Hepatocyte (in vitro differentiated cells): ENCODE measurements around the gene LSM12. TPM values are rescaled to one million over a fixed set of nuclear protein-coding genes. Genes with fewer than 3 reads are reported as not detected.
A peak's percentile ranks its signal among the peaks of the same experiment; 100 is the strongest.

Experiments
- DNase-seq: peaks from one replicate; pipeline ENCODE4 v3.0.0-alpha.2; 2016; ENCODE audit warnings: low spot score
- H2AFZ ChIP-seq: fragments of 200-600 bp; sonication (generic); 2 replicates; pipeline ENCODE4 v1.6.0; 2016; ENCODE audit warnings: antibody characterized with exemption, mild to moderate bottlenecking
- H3K27ac ChIP-seq: fragments of 200-600 bp; sonication (generic); 2 replicates; pipeline ENCODE4 v1.5.1; 2016; ENCODE audit warnings: mild to moderate bottlenecking
- H3K27me3 ChIP-seq: fragments of 200-600 bp; sonication (generic); 2 replicates; pipeline ENCODE4 v1.6.1; 2016
- H3K36me3 ChIP-seq: fragments of 200-600 bp; sonication (generic); replicated peaks from 2 replicates; pipeline ENCODE4 v1.5.1; 2016; ENCODE audit warnings: low read depth; ENCODE audit not compliant: insufficient read depth
- H3K4me1 ChIP-seq: fragments of 200-600 bp; sonication (generic); 2 replicates; pipeline ENCODE4 v1.5.1; 2016; ENCODE audit warnings: mild to moderate bottlenecking, moderate library complexity; ENCODE audit not compliant: insufficient read depth
- H3K4me2 ChIP-seq: fragments of 200-600 bp; sonication (generic); 2 replicates; pipeline ENCODE4 v1.6.0; 2016
- H3K4me3 ChIP-seq: fragments of 200-600 bp; sonication (generic); 2 replicates; pipeline ENCODE4 v1.5.1; 2016; ENCODE audit warnings: mild to moderate bottlenecking
- H3K79me2 ChIP-seq: fragments of 200-600 bp; sonication (generic); 2 replicates; pipeline ENCODE4 v1.6.0; 2017; ENCODE audit warnings: mild to moderate bottlenecking
- H3K9me2 ChIP-seq: fragments of 200-600 bp; sonication (generic); replicated peaks from 2 replicates; pipeline ENCODE4 v1.6.0; 2017; ENCODE audit warnings: mild to moderate bottlenecking; ENCODE audit not compliant: insufficient read depth
- H3K9me3 ChIP-seq: fragments of 200-600 bp; sonication (generic); 2 replicates; pipeline ENCODE4 v1.5.1; 2016; ENCODE audit warnings: low read depth, mild to moderate bottlenecking
- H4K20me1 ChIP-seq: fragments of 200-600 bp; sonication (generic); 2 replicates; pipeline ENCODE4 v1.6.0; 2016; ENCODE audit warnings: mild to moderate bottlenecking; ENCODE audit not compliant: insufficient read depth, poor library complexity, severe bottlenecking
- CTCF ChIP-seq: fragments of 200-600 bp; sonication (generic); IDR thresholded peaks from 2 replicates; pipeline ENCODE4 v1.5.1; 2016; ENCODE audit warnings: antibody characterized with exemption, mild to moderate bottlenecking; ENCODE audit not compliant: poor library complexity
- EZH2 ChIP-seq: fragments of 200-600 bp; sonication (generic); IDR thresholded peaks from 2 replicates; pipeline ENCODE4 v1.6.1; 2016; ENCODE audit warnings: antibody characterized with exemption, mild to moderate bottlenecking, borderline replicate concordance
- EZH2phosphoT487 ChIP-seq: fragments of 200-600 bp; sonication (generic); IDR thresholded peaks from one replicate; pipeline ENCODE4 v1.6.1; 2018; ENCODE audit warnings: antibody characterized with exemption, mild to moderate bottlenecking, low read depth, moderate library complexity; ENCODE audit not compliant: unreplicated experiment, severe bottlenecking
- WGBS: methylation state at CpG from one replicate; pipeline ENCODE4 v1.1.6; 2016; ENCODE audit warnings: low lambda C conversion rate; ENCODE audit errors: missing lambda C conversion rate; 5-methylcytosine and 5-hydroxymethylcytosine counted together
- polyA plus RNA-seq: library from polyadenylated mRNA; unstranded; fragments of >200 nt; fragmentation: Nextera tagmentation; extraction: Ambion mirVana; gene quantifications from 2 replicates; pipeline ENCODE4 v1.2.1, GENCODE V29; 2016
- total RNA-seq: library from RNA; depleted of rRNA; stranded (reverse); fragments of >200 nt; gene quantifications from 2 replicates; pipeline ENCODE4 v1.2.3, GENCODE V29; 2014

The LSM12 gene
- total and polyA plus RNA-seq, 2 experiments from 2014 or later: 40.4 to 44.5 TPM

- no peak overlapping the region for H2AFZ ChIP-seq
Observed at GRCh38 chr17:44110823-44111633, 44.6 kb upstream of the LSM12 start.

GRCh38 chr17:44110011-44110686 is 43.7 kb upstream of the LSM12 start:
- DNase-seq: no peak
- WGBS: 89% methylated on average over 10 of the region's 10 CpGs
- Histone ChIP-seq H3K79me2 (peaks cover 41% of the 10 kb centered on the region), H3K27me3 (no peaks in the 10 kb centered on the region), H4K20me1 (peaks cover 9% of the 10 kb centered on the region), H2AFZ (no peak overlapping the region), H3K36me3 (no peaks in the 10 kb centered on the region), H3K27ac (peak overlapping the region; percentile 84), H3K9me2 (no peaks in the 10 kb centered on the region), H3K4me1 (peaks cover 37% of the 10 kb centered on the region), H3K9me3 (no peaks in the 10 kb centered on the region), H3K4me2 (peak overlapping the region; percentile 80), H3K4me3 (no peak overlapping the region)
- no peak for TF ChIP-seq EZH2

More at GRCh38 chr17:44110823-44111633, 44.6 kb upstream of the LSM12 start:
- Histone ChIP-seq H3K27ac (peak overlapping the region; percentile 84), H3K36me3 (no peaks in the 10 kb centered on the region), H3K9me3 (no peaks in the 10 kb centered on the region), H3K4me3 (no peak overlapping the region), H4K20me1 (peaks cover 8% of the 10 kb centered on the region), H3K9me2 (no peaks in the 10 kb centered on the region), H3K27me3 (no peaks in the 10 kb centered on the region), H3K4me2 (peak overlapping the region; percentile 80), H3K79me2 (peaks cover 32% of the 10 kb centered on the region), H3K4me1 (peaks cover 37% of the 10 kb centered on the region)
- no peak for TF ChIP-seq CTCF
- no peak for TF ChIP-seq EZH2
- TF ChIP-seq EZH2phosphoT487: no peak
- 29% methylated on average over 20 of the region's 28 CpGs for WGBS
- peak; percentile 96 for DNase-seq

GRCh38 chr17:44109312-44109630 is 42.8 kb upstream of the LSM12 start:
- Histone ChIP-seq H3K27ac (peak overlapping the region; percentile 85), H4K20me1 (peaks cover 14% of the 10 kb centered on the region), H3K4me1 (peaks cover 37% of the 10 kb centered on the region), H3K9me3 (no peaks in the 10 kb centered on the region), H3K9me2 (no peaks in the 10 kb centered on the region), H3K79me2 (peaks cover 49% of the 10 kb centered on the region), H2AFZ (no peak overlapping the region), H3K4me3 (no peak overlapping the region), H3K4me2 (peak overlapping the region; percentile 80), H3K27me3 (no peaks in the 10 kb centered on the region), H3K36me3 (no peaks in the 10 kb centered on the region)
- DNase-seq: no peak
- TF ChIP-seq EZH2phosphoT487 (no peak), CTCF (no peak), EZH2 (no peak)
- 71% methylated on average over 4 of the region's 4 CpGs for WGBS
